IPS DF 19.7 (cell line): ENCODE data around the gene CACNA1A.

ENCODE experiments used
- DNase-seq: peaks from one replicate; pipeline ENCODE4 v3.0.0-alpha.2; 2013; ENCODE audit warnings: low read depth, low spot score

The CACNA1A gene

DNA sequence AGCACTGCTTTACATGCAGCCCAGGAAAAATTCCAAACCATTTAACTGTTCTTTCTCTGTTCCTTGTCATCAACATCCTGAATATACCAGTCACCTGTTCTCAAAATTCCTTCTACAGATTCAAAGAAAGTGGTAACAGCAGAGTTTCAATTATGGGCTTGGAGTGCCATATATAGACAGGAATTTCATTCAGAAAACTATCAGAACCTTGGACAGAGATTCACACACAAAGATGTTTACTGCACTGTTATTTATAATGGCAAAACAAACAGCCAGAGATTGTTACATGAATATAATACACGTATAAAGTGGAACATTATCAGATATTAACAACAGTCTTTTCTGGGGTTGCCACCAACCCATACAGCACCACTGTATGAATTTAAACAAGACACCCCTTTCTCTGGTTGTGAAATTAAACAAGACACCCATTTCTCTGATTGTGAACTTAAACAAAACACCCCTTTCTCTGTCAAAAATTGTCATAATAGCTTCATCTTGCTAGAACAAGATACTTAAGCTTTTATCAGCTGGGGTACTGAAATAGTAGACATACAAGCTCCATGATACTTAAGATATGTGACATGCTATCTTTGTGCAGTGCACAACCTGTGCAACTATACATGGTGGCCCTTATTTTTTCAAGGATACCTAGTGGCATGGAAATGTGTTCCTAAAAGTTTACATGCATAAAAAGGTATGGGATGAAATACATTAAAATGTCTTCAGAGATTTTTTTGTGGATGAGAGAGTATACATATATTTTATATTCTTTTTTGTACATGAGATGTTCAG, 12.6 kb downstream of the CACNA1A start:
- no peak for DNase-seq

DNA sequence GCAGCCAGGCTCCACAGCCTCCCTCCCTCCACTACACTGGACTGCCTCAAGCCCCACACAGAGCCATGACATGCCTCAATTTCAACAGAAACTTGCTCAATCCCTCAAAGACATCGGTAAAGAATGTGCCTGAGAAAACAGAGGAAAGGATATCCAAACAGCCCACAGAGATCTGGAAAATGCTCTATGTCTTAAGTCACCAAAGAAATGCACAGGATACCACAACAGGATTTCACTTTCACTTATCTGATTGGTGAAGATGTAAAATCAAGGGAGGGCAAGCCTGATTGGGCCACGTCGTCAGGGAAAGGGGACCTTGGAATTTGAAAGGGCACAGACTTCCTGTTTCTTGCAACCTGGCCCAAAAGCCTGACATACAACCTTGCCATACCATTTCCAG, 14.2 kb downstream of the CACNA1A start:
- DNase-seq: no peak

DNA sequence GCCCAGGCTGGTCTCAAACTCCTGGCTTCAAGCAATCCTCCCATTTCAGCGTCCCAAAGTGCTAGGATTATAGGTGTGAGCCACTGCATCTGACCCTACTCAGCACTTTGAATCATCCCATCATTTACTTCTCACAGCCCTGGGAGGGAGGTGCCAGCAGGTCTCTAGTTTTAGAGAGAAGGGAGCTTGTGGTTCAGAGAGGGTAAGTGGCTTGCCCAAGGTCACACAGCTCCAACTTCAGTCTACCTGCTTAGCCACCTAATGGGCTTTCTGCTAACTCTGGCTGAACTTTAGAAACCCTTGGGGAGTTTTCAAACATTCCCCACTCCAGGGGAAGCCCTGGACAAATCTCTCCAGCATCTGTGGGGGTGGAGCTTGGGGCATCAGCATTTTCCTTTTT, 18.3 kb downstream of the CACNA1A start:
- DNase-seq: no peak

DNA sequence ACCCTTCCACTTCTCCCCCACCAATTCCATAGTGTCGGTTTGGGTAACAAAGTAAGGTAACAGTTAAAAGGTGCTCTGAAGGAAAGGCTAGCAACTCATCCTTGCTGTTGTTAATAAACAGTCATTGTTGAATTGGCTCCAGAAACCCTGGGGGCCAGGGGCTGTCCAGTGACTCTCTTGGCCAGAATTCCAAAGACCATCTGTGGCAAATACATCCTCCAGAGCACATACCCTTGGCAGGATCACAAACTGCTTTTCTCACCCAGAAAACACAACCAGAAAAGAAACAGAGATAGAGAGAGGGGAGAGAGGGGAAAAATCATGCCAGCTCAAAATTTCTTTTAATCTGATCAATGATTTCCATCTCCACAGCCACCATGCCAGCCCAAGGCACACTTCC, 22.1 kb downstream of the CACNA1A start:
- no peak for DNase-seq

DNA sequence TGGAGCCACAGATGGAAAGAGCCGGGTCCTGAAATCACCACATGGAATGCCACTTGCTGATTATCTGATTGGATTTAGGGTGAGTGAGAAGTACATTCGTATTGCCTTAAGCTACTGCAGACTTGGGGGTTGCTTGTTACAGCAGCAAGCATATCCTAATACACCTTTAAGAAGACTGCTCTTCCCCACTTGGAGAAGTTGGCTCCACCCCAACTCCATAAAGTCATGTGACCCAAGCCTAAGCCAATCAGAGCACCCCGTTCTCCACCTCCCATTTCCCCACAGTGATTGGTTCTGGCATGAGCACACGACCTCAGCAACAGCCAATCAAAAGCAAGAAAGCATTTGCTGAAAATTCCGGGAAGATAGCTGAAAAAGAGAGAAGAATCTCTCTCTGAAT, 23.1 kb downstream of the CACNA1A start:
- DNase-seq: no peak

DNA sequence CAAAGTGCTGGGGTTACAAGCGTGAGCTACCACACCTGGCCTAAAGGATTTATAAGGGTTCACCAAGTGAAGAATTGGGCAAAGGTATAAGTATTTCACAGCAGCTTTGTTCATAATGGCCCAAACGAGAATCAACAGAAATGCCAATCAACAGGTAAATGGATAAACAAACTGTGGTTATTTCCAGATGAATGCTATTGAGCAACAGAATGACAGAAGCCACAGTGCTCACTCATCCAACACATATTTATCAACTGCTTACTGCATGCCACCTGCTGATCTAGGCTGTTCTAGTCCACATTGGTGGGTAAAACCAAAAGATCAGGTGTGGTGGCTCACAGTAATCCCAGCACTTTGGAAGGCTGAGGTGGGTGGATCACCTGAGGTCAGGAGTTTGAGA, 27.7 kb downstream of the CACNA1A start:
- DNase-seq: no peak

DNA sequence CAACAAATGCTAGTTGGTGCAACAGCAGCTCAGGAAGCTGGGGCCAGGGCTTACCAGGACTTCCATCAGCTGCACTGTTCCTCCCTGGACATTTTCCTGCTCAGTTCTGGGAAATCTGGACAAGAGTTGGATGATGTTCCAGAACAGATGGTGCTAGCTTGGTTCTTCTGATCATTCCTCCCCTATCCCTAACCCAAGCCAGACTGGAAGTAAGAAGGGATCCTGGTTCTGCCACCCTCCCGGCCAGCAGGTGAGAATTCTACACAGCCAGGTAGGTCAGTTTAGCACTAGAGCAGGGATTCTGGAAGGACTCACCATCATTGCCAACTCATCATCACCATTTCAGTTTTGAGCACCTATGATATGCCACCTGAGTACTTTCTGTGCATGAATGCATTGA, 30.2 kb downstream of the CACNA1A start:
- no peak for DNase-seq

DNA sequence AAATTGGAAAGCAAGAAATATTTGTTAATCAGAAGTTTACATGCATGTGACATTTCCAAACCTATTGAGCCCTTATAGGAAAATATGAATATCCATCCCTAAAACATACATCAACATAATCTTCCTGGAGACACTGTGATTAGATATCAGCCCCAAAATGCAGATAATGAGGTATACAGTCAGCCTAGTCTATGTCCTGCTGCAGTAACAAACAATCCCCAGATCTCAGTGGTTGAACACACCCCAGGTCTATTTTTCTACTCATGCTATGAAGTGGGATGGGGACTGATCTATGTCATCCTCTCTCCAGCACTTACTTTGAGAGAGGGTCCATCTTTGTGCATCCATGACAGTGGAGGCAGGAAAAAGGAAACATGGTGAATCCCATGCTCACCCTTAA, 31.2 kb downstream of the CACNA1A start:
- no peak for DNase-seq

DNA sequence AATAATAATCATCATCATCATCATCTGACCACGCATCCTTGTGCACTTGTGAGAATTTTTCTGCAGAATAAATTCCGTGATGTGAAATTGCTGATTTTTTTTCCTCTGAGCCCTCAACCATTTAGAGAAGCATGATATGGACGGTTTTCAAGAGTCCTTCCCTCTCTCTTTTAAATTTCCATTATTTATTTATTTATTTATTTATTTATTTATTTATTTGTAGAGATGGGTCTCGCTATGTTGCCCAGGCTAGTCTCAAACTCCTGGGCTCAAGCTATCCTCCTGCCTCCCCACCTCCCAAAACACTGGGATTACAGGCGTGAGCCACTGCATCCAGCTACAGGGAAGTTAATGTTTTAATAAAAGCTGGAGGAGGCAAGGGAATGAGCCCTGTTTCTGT, 39.6 kb downstream of the CACNA1A start:
- DNase-seq: no peak

DNA sequence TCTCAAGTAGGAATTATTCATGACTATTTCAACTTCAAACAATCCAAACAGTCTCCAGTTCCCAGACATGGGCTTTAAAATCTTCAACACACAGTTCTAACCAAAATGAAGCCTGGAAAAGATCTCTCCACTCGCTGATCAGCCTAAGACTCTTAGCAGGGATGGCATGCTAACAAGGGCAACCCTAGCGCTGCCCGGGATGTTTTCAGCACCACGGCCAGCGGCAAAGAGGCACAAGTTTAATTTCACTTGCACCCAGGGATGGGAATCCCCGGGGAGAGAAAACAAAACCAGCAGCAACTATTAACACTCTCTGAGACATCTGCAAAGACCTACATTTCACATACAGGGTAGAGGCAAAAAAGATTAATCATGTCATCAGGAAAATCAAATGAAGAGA, 43.0 kb downstream of the CACNA1A start:
- no peak for DNase-seq

DNA sequence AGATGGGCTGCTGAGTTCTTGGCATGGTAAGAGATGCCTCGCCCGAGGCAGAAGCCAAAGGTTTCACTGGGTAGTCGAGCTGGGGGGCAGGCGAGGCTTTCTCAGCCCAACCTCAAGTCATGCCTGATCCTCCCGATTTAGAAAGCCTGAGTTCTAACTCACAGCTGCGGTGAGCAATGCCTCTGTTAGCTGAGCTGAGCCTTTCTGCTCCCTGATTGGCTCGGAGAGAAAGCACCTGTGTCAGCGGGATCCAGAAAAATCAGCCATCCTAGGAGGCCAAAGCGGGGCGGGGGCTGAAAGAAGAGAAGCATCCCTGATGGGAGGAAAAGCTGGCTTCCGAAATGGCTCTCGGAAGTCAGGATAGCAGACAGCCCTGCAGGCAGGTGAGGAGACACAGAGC, 44.7 kb downstream of the CACNA1A start:
- DNase-seq: no peak

DNA sequence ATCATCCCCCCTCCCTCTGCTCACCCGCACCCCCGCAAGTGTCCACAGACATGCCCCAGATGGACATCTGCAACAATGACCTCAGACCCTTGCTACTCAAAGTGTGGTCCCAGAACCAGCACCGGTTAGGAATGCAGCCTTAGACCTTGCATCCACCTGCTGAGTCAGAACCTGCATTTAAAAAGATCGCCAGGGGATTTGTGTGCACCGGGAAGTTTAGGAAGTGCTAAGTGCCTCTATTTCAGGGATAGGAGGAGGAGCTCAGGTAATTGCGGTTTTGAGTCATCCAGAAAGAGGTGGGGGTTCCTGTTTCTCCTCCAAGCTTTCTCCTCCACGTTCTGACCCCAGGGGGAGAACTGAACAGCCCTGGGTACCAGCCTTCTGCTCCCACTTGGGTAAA, 46.2 kb downstream of the CACNA1A start:
- DNase-seq: peak; percentile 65

DNA sequence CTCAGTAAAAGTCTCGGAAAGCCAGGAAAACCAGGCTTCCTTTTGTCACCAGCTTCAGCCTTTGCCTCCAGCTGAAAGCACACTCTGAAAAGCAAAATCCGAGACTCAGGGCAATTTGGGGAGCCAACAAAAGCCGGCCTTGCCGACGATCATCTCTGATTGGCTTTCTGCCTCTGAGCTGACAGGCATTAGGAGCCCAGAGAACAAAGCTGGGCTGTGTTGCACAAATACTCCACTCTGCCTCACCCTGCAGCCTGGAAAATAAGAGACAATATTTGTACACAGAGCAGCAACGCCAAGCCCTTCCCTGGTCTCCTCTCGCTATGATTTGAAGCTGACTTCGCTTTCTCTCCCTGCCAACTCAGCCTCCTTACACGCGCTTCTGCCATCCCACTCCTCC, 46.9 kb downstream of the CACNA1A start:
- no peak for DNase-seq

DNA sequence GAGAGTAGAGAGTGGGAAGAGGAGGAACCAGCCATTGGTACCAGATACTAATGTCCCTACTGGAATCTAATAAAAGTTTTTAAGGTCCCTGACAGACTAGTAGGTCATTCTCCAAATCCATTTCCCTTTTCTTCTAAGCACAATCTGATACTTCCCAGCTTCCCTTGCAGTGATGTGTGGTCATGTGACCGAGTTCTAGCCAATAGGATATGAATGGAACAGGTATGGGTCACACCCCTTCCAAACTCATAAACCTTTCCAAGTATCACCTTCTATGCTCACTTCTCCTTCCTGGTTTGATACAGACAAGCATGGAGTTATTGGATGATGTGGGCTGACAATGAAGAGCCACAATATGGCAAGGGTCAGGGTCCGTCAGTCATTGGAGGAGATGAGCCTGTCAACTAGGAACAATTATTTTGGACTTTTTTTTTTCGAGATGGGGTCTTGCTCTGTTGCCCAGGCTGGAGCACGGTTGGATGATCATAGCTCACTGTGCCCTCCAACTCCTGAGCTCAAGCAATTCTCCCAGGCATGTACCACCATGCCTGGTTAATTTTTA, 54.8 kb downstream of the CACNA1A start:
- no peak for DNase-seq

DNA sequence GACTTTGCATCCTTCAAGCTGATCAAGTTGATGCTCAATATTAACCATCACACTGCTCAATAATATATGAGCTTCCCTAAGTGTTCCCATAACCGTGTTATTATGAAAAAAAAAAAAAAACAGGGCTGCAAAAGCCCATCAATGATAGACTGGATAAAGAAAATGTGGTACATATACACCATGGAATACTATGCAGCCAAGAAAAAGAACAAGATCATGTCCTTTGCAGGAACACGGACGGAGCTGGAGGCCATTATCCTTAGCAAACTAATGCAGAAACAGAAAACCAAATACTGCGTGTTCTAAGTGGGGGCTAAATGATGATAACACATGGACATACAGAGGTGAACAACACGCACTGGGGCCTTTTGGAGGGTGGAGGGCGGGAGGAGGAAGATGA, 58.3 kb downstream of the CACNA1A start:
- DNase-seq: no peak

DNA sequence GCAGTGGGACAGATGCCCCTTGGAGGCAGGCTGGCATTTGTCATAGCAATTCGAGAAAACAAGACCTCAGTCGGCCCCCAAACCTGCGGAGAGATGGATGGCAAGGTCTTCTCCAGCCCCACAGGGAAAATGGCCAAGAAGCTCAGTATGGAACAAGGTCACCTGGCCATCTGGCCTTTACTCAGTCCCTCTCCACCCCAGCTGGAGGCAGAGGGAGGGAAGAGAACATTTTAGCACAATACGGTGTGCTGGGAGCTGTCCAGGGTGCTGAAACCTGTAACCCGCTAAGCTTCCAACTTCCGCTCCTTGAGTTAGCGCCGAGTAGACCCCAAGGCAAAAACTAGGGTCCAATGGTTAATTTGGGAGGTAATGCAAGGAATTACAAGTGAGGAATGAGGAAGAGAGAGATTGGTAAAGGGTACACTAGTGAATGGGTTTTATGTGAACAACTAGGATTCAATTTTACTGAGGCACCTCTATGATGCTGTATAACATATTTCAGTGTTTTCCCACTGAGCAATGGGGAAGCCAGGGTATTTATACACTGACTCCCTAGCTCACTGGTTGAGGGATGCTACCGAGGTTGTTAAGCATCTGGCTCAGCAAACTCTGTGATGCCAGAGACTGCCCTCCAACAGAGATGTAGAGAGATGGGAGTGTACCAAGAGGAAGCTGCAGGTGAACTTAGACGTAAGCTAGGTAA, 64.3 kb downstream of the CACNA1A start:
- no peak for DNase-seq

DNA sequence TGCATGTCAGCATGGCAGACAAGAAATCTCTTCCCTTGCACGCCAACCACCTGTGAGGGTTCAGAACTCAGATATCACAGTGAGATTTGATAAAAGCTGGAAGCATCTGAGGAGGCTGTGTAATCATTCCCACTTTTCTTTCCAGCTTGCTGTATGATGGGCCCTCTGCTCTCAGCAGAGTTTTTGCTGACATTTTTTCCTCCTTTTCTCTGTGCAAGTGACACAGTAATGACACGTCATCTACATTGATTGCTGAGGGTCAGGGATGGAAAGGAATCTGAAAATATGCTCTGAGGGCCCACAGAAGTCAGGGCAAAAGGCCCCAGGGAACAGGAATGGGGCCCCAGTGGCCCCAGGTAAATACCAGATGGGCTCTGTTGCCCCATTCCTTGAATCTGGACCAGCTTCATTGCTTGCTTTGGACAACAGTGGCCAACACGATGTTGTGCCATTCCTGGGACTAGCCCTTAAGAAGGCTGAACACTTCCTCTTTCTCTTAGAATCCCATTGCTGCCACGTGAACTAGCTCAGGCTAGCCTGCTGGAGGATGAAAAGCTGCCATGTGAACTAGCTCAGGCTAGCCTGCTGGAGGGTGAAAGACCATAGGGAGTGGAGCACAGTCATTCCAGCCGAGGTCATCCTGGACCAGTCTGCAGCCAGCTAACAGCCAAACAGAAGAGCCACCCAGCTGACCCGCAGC, 68.2 kb downstream of the CACNA1A start:
- no peak for DNase-seq

DNA sequence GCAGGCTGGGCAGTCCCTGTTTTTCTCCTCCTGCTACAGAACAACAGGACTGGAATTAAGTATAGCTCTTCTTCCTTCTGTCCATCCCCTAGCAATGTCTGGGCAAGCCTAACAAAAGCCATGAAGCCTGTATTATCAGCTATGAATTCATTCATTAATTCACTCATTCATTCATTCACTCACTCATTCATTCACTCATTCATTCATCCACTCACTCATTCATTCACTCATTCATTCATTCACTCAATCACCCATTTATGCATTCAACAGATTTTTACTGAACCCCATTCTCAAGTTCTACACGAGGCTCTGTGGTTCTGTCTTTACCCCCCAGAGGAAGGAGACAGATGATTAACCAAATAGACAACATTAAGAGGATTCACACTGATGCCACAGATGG, 69.9 kb downstream of the CACNA1A start:
- DNase-seq: no peak

DNA sequence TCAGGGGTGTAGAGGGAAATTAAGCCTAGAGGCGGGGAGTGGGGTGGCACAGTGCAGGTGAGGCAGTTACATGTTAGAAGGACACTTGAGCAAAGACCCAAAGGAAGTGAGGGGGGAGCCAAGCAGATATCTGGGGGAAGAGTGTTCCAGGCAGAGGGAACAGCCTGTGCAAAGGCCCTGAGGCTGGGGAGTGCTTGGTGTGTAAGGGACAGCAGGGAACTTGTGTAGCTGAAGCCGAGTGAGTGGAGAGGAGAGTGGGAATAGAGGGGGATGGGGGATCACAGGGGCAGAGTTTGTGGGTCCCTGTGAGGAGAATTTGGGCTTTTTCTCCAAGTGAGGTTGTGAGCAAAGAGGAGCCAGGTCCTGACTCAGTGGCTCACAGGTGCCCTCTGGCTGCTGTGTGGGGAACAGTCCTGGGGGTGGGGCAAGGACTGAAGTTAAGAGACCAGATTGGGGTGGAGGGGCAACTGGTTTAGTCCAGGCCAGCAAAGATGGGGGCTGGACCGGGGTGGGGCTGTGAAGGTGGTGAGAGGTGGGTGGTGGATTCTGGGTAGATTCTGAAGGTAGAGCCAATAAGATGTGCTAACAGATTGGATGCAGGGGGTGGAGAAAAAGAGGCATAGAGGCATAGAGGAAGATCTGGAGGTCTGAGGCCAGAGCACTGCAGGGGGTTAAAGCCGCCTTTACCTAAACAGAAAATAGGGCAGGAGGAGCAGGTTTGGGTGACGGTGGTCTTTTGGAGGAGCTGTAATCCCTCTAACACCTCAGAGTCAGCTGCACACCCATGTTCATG, 75.3 kb downstream of the CACNA1A start:
- DNase-seq: no peak

DNA sequence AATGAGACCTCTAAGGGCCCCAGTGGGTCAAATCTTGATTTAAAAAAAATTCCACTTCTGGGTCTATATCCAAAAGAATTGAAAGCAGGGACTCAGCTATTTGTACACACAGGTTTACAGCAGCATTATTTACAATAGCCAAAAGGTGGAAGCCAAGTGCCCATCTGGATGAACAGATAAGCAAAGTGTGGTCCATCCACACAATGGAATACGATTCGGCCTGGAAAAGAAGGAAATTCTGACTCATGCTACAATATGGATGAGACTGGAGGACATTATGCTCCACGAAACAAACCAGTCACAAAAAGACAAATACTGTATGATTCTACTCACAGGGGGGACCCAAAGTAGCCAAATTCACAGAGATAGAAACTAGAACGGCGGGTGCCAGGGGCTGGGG, 76.7 kb downstream of the CACNA1A start:
- DNase-seq: no peak

DNA sequence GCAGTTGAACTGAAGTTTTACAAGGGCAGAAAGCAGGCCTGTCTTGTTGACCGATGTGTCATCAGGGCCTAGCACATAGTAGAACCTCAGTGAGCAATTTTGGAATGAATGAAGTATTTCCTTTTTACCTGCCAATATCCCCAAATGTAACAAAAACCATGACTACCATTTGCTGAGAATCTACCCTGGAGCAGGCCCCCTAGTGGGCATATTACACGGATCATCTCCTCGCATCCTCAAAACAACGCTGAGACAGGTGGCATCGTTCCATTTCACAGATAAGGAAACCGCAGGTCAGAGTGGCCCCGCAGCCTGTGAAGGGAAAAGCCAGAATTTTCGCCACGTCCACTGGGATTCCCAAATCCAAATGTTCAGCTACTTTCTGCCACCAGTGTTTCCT, 77.9 kb downstream of the CACNA1A start:
- no peak for DNase-seq
